GM21717 (cell line): ENCODE data around the gene MCM5.
"Not testable (repeated sequence)": the region's sequence is repeated elsewhere in the genome, so short reads cannot be mapped to it uniquely, and the experiment has no call there.

ENCODE experiments used
- ATAC-seq: cut with Tn5 transposase; IDR thresholded peaks from one replicate; pipeline ENCODE4 v1.9.1; 2021; ENCODE audit warnings: mild to moderate bottlenecking, moderate library complexity; ENCODE audit not compliant: unreplicated experiment

MCM5 gene

DNA sequence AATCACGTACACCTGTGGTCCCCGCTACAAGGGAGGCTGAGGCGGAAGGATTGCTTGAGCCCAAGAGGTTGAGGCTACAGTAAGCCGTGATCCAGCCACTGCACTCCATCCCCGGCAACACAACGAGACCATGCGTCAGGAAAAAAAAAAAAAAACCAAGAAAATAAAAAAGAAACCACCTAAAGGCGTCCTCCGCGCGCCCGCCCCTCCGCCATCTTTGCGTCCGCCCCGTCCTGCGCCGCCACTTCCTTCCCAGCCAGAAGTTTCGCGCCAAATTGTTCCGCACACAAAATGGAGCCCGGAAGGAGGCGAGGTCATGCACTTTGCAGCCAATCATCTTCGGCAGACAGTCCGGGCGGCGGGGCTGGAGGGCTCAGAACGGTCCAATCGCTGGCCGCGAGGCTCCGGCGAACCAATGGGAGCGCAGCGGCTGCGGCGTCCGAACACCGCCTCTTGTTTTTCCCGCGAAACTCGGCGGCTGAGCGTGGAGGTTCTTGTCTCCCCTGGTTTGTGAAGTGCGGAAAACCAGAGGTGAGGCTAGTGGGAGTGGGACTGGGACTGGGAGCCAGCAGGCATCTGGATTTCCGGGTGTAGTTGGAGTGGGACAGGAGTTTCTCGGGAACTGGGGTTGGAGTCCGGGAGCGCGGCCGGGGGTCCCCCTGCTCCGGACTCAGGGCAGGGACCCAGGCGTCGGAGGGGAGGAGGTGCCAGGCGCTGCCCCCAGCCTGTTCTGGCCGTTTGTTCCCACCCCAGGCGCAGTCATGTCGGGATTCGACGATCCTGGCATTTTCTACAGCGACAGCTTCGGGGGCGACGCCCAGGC is at the start of gene MCM5:
TSS of gene MCM5 (plus strand) at position 463 of the 823 bp plus-strand sequence. CDS start at position 762, 299 bp downstream.
- peak; percentile 90 for ATAC-seq

DNA sequence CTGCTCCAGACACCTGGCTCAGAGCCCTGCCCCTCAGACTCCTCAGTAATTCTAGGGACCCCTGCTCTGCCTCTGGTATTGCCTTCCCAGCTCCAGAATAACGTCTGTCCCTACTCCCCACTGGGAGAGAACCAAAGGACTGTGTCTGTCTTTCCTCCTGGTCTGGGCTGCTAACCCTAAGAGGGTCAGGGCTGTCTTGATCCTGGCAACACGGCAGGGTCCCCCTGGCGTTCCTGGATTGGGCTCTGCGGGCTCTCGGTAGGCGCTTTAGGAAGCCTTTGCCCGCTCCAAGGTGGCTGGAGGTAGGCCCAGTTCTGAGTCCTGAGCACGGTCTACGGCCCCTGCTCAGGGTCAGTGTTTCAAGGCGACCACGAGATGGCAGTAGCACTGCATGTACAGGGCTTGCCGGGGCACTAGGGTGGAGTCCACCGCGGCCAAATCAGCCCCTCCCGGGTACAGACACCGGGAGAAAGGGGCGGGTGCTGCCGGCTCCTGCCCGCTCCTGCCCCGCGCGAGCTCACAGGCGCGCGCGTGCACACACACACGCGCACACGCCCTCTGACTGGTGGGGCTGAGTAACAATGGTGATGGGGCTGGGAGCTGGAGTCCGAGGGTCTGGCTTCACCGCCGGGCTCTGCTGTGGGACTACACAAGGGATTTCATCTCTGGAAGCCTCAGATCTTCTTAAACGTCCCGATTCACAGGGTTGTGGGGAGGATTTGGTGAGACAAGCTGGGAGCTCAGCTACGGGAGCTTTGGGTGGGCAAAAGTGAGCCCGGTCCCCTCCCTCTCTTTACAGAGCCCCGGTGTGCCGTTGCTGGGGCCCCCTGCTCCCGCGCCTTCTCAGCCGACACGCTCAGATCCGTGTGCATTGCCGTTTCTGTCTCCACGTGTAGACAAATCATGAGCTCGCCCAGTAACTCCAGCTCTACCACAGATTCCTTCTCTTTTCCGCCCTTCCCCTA is 49.1 kb upstream of the MCM5 start:
- ATAC-seq, result peak; percentile 60

DNA sequence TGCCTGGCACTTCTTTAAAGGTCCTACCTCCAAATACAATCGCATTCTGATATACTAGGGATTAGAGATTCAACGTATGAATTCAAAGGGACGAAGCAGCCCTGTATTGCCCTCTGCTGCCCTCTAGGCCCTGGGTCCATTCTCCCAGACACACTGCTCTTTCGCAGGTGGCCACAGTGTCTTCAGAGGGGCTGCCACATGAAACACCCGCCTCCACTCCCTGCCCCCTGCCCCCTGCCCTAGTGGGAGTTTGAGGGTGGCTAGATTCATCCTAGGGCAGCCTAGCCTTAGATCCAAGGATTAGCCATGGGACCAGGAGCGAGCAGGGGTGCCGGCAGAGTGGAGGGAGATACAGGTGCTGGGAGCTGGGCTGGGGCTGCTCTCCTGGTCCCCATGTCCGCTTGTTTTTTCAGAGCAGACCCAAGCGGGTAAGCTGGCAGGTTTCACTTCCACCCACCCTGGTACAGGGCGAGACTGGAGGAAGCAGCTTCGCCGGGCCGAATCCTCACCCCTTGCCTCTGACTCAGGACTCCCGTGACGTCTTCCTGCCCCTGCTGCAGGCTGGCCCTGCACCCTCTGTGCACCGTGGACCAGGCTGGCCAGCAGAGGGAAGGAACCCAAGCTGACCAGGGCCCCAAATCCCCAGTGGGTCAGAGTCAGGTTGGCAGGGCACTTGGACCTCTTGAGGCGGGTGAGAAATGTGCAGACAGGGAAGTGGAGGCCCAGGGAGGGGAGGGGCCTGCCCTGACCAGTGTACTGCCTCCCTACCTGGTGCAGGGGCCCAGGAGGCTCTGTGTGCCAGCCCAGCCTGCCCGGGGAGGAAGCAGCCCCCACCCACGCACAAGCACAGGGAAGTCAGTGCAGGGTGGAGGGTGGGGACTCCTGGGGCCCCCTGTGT is 47.5 kb upstream of the MCM5 start:
- peak; percentile 40 for ATAC-seq

DNA sequence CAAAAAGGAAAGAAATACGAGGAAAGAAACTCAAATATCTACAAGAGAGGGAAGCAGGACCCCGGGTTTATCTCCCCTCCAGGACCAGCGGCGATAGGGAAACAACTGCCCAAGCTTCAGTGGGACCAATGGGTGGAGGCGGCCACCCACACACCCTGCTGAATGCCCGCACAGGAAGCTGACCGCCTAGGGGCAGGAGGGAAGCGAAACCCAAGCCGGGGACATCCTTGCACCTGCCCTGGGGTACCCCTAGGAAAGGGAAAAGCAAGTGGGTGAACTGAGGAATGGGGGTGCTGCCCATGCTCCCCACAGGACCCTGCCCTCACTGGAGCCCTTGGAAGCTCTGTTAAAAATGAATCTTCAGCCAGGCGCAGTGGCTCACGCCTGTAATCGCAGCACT is 46.6 kb upstream of the MCM5 start:
- ATAC-seq, result no peak

- ATAC-seq, result no peak
Observed at GRCh38 chr22:35354068-35354467, 45.9 kb upstream of the MCM5 start.

DNA sequence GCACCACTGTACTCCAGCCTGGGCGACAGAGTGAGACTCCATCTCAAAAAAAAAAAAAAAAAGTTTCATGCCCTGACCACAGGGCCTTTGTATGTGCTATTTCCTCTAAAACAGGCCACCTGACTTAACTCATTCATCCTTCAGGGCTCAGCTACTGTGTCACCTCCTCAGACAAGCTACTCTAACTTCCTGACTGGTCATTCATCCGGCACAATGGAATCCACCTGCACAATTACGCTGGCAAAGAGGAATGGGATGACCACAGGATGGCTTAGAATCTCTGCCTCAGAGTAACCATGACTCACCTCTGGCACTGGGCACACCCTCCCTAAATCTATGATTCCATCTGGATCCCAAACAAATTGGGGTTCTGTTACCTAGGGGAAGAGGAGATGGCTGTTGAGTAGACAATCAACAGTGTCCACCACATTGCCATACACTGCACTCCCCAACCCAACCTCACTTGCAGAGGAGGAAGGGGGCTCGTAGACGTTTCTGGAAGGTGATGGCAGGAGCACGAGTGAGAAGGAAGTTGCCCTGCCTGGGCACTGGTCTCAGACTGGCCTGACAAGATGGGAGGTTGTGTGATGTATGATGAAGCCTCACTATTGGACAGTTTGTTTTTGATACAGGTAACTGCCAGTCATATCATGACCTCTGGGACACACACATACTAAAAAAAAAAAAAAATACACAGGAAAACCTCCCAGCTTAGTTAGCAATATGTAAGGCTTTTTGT is 41.9 kb upstream of the MCM5 start:
- no peak for ATAC-seq

DNA sequence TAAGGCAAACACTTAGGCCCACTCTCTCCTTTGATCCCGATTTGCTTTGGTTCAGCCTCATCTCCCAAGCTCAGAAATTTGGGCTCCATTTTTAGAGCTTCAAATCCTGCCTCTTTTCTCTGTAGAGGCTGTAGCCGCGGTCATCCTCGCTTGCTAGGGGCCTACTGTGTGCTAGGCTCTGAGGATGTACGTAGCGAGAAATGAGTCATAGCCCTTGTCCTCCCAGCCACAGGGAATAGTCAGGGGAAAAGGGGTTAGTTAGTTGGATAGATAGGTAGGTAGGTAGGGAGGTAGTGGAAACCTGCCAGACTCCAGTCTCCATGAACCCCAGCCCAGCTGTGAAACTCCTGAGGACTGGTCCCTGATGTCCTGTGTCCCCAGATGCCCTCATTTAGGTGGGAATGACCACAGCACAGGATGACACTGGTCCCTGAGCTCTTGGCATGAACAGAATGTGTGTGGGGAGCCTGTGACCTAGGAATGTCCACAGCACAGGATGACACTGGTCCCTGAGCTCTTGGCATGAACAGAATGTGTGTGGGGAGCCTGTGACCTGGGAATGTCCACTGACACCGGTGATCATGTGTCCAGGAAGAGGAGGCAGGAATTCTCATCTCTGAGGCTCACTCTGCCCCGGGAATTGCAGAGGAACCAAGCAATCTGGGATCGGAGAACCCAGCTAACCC is 40.4 kb upstream of the MCM5 start:
- ATAC-seq, result no peak

GRCh38 chr22:35361001-35361558 is 38.9 kb upstream of the MCM5 start:
- no peak for ATAC-seq

DNA sequence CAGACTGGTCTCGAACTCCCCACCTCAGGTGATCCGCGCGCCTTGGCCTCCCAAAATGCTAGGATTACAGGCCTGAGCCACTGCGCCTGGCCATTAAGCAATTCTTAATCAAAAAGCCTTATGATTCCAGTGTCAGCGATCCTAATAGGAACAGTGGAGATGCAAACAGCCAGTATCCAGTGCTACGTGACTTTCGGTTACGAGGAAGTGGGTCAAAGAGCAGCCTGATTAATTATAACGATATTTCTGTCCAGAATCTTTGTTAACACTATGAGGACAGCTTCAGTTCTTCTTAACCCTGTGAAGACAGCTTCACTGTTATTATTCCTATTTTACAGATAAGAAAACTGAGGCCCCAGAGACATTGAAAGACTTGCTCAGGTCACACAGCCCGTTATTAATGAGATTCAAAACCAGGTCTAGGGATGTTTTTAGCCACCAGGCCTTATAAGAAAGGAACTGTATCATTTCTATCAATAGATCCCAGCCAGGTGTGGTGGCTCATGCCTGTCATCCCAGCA is 36.3 kb upstream of the MCM5 start:
- ATAC-seq, result no peak

DNA sequence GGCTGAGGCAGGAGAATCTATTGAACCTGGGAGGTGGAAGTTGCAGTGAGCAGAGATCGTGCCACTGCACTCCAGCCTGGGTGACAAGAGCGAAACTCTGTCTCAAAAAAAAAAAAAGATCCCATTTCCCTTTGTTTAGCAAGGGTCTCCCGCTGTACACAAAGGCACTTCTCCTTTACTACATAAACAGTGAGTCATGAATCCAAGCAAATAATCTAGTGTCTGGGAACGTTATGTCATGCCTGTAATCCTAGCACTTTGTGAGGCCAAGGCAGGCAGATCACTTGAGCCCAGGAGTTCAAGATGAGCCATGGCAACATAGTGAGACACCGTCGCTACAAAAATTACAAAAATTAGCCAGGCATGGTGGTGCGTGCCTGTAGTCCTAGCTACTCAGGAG is 35.7 kb upstream of the MCM5 start:
- not testable (repeated sequence) for ATAC-seq

- no peak for ATAC-seq
Observed at GRCh38 chr22:35367331-35367886, 32.5 kb upstream of the MCM5 start.

DNA sequence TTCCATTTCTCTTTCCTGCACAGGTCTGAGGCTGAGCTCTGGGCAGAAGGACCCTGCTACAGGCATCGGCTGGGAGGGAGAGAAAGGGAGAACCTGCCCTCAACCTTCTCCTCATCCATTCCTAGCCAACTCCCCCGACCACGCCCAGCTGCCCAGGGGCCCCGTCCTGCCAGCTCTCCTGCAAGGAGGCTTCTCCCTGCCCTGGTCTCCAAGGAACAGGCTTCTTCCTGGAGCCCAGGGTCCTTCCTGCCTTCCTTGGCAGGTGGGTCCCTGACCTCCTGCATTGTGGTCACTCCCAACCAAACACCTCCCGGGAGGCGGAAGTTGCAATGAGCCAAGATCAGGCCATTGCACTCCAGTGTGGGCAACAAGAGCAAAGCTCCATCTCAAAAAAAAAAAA is 31.6 kb upstream of the MCM5 start:
- no peak for ATAC-seq

GRCh38 chr22:35369996-35370395 is 29.9 kb upstream of the MCM5 start:
- ATAC-seq, result no peak

DNA sequence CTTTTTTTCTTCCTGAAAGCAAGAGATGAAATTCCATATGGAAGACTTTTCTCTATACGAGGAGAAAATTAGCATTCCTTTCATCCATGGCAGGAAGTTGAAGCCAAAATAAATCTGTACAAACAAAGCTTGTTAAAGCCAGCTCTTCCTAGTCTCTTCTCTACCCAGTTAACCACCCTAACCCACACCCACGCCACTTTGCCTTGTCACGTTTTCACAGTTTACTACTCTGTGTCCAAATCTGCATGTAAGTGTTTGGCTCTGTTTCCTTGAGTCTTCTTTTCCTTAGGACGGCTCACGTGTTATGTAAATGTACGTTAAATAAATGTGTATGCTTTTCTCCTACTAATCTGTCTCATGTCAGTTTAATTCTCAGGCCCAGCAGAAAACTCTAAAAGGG is 26.2 kb upstream of the MCM5 start:
- ATAC-seq, result no peak

- ATAC-seq, result no peak
Observed at GRCh38 chr22:35375031-35375430, 24.9 kb upstream of the MCM5 start.

- ATAC-seq, result no peak
Observed at GRCh38 chr22:35375526-35375925, 24.4 kb upstream of the MCM5 start.

DNA sequence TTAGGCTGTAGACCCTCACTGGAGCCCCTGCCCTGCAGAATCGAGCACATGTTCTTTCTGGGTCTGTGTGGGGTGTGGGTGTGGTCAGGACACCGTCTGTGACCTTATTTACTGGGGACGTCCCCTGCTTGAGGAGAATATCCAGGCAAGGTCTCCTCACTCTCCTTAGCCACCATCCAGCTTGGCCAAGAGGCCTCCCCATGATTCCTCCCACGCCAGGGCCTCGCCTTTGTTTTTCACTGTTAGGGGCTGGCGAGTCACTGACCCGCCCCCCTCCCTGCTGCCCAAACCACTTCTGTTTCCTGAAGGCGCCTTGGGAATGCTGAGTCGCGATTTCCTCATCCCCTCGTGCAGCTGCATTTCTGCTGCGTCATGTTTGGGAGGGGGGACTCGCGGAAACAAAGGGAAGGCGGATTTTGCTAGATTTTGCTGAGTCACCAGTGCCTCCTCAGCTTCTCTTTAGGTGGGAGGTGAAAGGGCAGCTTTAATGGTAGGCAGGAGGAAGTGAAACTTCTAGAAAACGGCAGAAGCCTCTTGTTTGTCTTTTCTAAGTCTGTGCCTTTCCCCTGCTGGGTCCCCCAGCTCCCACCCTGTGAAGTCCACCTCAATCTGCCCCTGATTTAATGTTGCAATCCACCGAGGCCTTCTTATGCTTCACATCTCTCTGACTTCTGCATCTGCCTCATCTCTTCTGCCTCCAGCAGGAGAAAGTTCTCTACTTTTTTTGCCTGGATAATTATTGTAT is 23.0 kb upstream of the MCM5 start:
- no peak for ATAC-seq

- no peak for ATAC-seq
Observed at GRCh38 chr22:35377735-35378134, 22.2 kb upstream of the MCM5 start.
